H1 (cell line): Measurements from ENCODE around the gene CCDC86.

Source experiments
- SIX5 ChIP-seq: IDR thresholded peaks from 2 replicates; pipeline ENCODE4 v1.6.1; 2011; ENCODE audit warnings: mild to moderate bottlenecking, low read depth, low read length
- YY1 ChIP-seq: IDR thresholded peaks from 2 replicates; pipeline ENCODE4 v1.6.1; 2011; ENCODE audit warnings: low read depth, mild to moderate bottlenecking, low read length
- TF ChIP-seq, protein P1 (sequence below), 3 experiments: IDR thresholded peaks; 1 replicate in 2 of 3; 2 replicates in 1 of 3; pipeline versions ENCODE4 v1.5.1 to v1.6.1; 2011; ENCODE audit warnings: low read length in 3 of 3, mild to moderate bottlenecking in 3 of 3, inconsistent platforms in 2 of 3, low read depth in 1 of 3, moderate library complexity in 1 of 3; ENCODE audit not compliant: insufficient read depth in 1 of 3; ENCODE audit errors: control extremely low read depth in 1 of 3

DNA sequence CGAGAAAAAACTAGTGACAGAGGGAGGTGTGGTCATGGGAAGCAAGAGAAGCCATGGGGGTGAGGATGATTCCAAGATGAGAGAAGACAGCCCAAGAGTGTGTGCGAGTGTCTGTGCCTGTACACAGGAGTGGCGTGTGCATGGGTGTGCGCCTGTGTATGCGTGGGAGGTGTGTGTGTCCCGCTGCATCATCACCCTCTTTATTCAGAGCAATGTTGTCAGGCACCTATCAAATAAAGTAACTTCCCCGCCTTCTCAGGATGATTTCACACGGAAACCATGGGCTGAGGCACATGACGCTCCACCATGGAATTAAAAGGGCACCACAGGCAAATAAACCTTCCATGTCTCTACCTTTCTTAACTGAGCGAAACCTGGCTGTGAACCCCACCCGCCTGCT lies 32.2 kb upstream of the CCDC86 start:
- TF ChIP-seq YY1 (no peak), SIX5 (no peak)
- TF ChIP-seq, protein P1, sequence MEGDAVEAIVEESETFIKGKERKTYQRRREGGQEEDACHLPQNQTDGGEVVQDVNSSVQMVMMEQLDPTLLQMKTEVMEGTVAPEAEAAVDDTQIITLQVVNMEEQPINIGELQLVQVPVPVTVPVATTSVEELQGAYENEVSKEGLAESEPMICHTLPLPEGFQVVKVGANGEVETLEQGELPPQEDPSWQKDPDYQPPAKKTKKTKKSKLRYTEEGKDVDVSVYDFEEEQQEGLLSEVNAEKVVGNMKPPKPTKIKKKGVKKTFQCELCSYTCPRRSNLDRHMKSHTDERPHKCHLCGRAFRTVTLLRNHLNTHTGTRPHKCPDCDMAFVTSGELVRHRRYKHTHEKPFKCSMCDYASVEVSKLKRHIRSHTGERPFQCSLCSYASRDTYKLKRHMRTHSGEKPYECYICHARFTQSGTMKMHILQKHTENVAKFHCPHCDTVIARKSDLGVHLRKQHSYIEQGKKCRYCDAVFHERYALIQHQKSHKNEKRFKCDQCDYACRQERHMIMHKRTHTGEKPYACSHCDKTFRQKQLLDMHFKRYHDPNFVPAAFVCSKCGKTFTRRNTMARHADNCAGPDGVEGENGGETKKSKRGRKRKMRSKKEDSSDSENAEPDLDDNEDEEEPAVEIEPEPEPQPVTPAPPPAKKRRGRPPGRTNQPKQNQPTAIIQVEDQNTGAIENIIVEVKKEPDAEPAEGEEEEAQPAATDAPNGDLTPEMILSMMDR (IDR thresholded peaks at IDR 0.05; ENCODE audit: control extremely low read depth in 1 of 3, insufficient read depth in 1 of 3, low read depth in 1 of 3, low read length in 3 of 3): no peak
